DOHH2 (cell line): Measurements from ENCODE around the gene CD34.

Experiments
- EZH2phosphoT487 ChIP-seq: fragments of 200-600 bp; sonication (generic); IDR thresholded peaks from 2 replicates; pipeline ENCODE4 v1.6.1; 2017; ENCODE audit warnings: borderline replicate concordance, mild to moderate bottlenecking, antibody characterized with exemption, low read length, moderate library complexity, mixed read lengths
- TF ChIP-seq, protein P1 (sequence below): fragments of 200-600 bp; sonication (generic); IDR thresholded peaks from one replicate; pipeline ENCODE4 v1.5.1; 2014; ENCODE audit warnings: antibody characterized with exemption, mild to moderate bottlenecking, low read depth, low read length; ENCODE audit not compliant: poor library complexity, severe bottlenecking

DNA sequence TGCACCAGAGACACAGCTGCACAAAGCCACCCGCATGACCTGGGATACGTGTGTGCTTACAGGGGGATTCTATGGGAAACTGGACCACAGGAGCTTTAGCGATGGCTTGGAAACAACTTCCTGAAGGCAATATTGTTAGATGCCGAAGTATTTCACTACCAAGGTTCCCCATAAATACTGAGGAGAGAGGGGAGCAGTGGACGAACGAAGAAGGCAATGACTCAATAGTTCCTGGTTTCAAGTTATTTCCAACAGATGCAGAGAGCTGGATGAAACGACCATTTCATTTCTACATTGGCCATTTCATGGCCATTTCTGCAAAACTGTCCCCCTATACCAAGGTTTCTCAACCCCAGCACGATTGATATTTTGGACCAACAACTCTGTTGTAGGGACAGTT lies 61.3 kb downstream of the CD34 start:
- TF ChIP-seq, protein P1, sequence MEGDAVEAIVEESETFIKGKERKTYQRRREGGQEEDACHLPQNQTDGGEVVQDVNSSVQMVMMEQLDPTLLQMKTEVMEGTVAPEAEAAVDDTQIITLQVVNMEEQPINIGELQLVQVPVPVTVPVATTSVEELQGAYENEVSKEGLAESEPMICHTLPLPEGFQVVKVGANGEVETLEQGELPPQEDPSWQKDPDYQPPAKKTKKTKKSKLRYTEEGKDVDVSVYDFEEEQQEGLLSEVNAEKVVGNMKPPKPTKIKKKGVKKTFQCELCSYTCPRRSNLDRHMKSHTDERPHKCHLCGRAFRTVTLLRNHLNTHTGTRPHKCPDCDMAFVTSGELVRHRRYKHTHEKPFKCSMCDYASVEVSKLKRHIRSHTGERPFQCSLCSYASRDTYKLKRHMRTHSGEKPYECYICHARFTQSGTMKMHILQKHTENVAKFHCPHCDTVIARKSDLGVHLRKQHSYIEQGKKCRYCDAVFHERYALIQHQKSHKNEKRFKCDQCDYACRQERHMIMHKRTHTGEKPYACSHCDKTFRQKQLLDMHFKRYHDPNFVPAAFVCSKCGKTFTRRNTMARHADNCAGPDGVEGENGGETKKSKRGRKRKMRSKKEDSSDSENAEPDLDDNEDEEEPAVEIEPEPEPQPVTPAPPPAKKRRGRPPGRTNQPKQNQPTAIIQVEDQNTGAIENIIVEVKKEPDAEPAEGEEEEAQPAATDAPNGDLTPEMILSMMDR = no peak
- no peak for TF ChIP-seq EZH2phosphoT487
